Measurements from ENCODE around the gene KCNJ9.

Gene KCNJ9

GRCh38 chr1:160077486-160077885 is 3.9 kb upstream of the KCNJ9 start:
- H3K36me3 Mint-ChIP-seq = no peaks in the 10 kb centered on the region
- H3K9me3 Mint-ChIP-seq (ENCODE audit: low read depth) = no peaks in the 10 kb centered on the region
- H3K4me1 Mint-ChIP-seq (ENCODE audit: low read depth) = peaks cover 1% of the 10 kb centered on the region
- no peak overlapping the region for H3K4me3 Mint-ChIP-seq
- no peak overlapping the region for H3K27ac Mint-ChIP-seq
- peaks cover 50% of the 10 kb centered on the region for H3K27me3 Mint-ChIP-seq

- Mint-ChIP-seq H3K4me1 (ENCODE audit: low read depth) (peaks cover 1% of the 10 kb centered on the region), H3K27ac (no peak overlapping the region), H3K36me3 (no peaks in the 10 kb centered on the region), H3K4me3 (no peak overlapping the region), H3K27me3 (peaks cover 45% of the 10 kb centered on the region), H3K9me3 (ENCODE audit: low read depth) (no peaks in the 10 kb centered on the region)
Measured at GRCh38 chr1:160078512-160079195, 2.7 kb upstream of the KCNJ9 start.

DNA sequence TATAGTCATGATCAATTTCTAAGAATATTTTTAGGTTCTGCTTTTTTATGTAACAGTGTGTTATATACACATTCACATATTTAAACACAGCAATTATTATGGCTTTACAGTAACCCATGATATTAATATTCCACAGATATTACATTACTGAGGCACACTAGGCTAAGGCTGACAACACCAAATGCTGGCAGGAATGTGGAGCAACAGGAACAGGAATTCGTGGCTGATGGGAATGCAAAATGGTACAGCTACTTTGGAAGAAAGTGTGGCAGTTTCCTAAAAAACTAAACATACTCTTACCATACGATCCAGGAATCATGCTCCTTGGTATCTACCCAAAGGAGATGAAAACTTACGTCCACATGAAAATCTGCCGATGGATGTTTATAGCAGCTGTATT is 1.9 kb upstream of the KCNJ9 start:
- H3K4me3 Mint-ChIP-seq = no peak overlapping the region
- H3K9me3 Mint-ChIP-seq (ENCODE audit: low read depth) = no peaks in the 10 kb centered on the region
- peaks cover 6% of the 10 kb centered on the region for H3K4me1 Mint-ChIP-seq (ENCODE audit: low read depth)
- no peak overlapping the region for H3K27ac Mint-ChIP-seq
- peaks cover 45% of the 10 kb centered on the region for H3K27me3 Mint-ChIP-seq
- no peaks in the 10 kb centered on the region for H3K36me3 Mint-ChIP-seq

- Mint-ChIP-seq H3K9me3 (ENCODE audit: low read depth) (no peaks in the 10 kb centered on the region), H3K27me3 (peaks cover 41% of the 10 kb centered on the region), H3K36me3 (no peaks in the 10 kb centered on the region), H3K4me3 (no peak overlapping the region), H3K27ac (no peak overlapping the region), H3K4me1 (ENCODE audit: low read depth) (peaks cover 11% of the 10 kb centered on the region)
Measured at GRCh38 chr1:160080381-160081100, 797 bp upstream of the KCNJ9 start.

- H3K4me3 Mint-ChIP-seq = no peak overlapping the region
- H3K4me1 Mint-ChIP-seq (ENCODE audit: low read depth) = peaks cover 15% of the 10 kb centered on the region
- no peaks in the 10 kb centered on the region for H3K9me3 Mint-ChIP-seq (ENCODE audit: low read depth)
- peaks cover 32% of the 10 kb centered on the region for H3K27me3 Mint-ChIP-seq
- no peak overlapping the region for H3K27ac Mint-ChIP-seq
- no peaks in the 10 kb centered on the region for H3K36me3 Mint-ChIP-seq
Measured at GRCh38 chr1:160082487-160082886, 1.1 kb downstream of the KCNJ9 start.

GRCh38 chr1:160082926-160083325 is 1.6 kb downstream of the KCNJ9 start:
- Mint-ChIP-seq H3K36me3 (no peaks in the 10 kb centered on the region), H3K27ac (no peak overlapping the region), H3K27me3 (peaks cover 30% of the 10 kb centered on the region), H3K4me3 (peak overlapping the region; percentile 51), H3K4me1 (ENCODE audit: low read depth) (peaks cover 15% of the 10 kb centered on the region), H3K9me3 (ENCODE audit: low read depth) (no peaks in the 10 kb centered on the region)

- peaks cover 23% of the 10 kb centered on the region for H3K27me3 Mint-ChIP-seq
- peaks cover 15% of the 10 kb centered on the region for H3K4me1 Mint-ChIP-seq (ENCODE audit: low read depth)
- no peak overlapping the region for H3K27ac Mint-ChIP-seq
- no peaks in the 10 kb centered on the region for H3K36me3 Mint-ChIP-seq
- peak overlapping the region; percentile 66 for H3K4me3 Mint-ChIP-seq
- H3K9me3 Mint-ChIP-seq (ENCODE audit: low read depth) = no peaks in the 10 kb centered on the region
Measured at GRCh38 chr1:160083968-160084770, 2.8 kb downstream of the KCNJ9 start.

GRCh38 chr1:160084771-160085321 is 3.5 kb downstream of the KCNJ9 start:
- Mint-ChIP-seq H3K36me3 (no peaks in the 10 kb centered on the region), H3K27me3 (peaks cover 19% of the 10 kb centered on the region), H3K4me3 (no peak overlapping the region), H3K27ac (no peak overlapping the region), H3K9me3 (ENCODE audit: low read depth) (no peaks in the 10 kb centered on the region), H3K4me1 (ENCODE audit: low read depth) (peaks cover 14% of the 10 kb centered on the region)

DNA sequence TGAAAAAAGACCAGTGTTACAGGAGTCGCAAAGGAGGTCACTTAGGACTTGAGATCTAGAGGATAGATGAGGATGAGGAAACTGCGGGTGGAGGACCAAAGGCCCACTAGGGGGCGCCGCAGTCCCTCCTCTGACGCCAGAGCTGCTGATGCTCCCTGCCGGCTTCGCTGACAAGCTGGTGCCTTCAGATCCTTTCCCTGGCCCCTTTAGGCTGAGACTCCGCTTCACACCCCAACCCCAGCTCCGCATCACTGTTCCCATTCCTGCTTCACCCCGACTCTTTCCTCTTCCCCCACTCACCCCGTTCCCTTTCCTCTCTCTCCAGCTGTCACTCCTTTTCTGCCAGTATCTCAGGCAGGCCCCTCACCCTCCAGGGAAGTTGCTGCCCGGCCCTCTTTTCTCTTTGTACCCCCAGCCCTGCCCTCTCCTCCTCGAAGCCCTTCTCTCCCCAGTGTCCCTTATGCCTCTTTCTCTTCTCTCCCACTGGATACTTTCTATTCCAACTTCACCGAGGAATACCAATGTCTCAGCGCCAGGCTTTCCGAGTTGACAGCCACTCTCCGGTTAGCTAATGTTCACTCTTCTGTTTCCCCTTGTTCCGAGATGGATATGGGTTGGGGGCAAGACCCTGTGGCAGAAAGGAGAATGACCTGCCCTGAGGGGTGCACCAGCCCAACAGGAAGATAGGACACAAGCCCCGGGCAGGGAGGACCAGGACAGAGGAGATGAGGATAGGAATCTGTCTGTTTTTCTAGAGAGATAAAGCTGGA is 4.5 kb downstream of the KCNJ9 start:
- Mint-ChIP-seq H3K36me3 (no peaks in the 10 kb centered on the region), H3K4me1 (ENCODE audit: low read depth) (peaks cover 16% of the 10 kb centered on the region), H3K4me3 (peak overlapping the region; percentile 17), H3K9me3 (ENCODE audit: low read depth) (no peaks in the 10 kb centered on the region), H3K27me3 (peaks cover 9% of the 10 kb centered on the region), H3K27ac (peak overlapping the region; percentile 41)

GRCh38 chr1:160086456-160086892 is 5.1 kb downstream of the KCNJ9 start:
- H3K4me1 Mint-ChIP-seq (ENCODE audit: low read depth) = peaks cover 16% of the 10 kb centered on the region
- no peaks in the 10 kb centered on the region for H3K9me3 Mint-ChIP-seq (ENCODE audit: low read depth)
- no peak overlapping the region for H3K4me3 Mint-ChIP-seq
- H3K27ac Mint-ChIP-seq = no peak overlapping the region
- peaks cover 4% of the 10 kb centered on the region for H3K27me3 Mint-ChIP-seq
- no peaks in the 10 kb centered on the region for H3K36me3 Mint-ChIP-seq

GRCh38 chr1:160087118-160087662 is 5.9 kb downstream of the KCNJ9 start:
- Mint-ChIP-seq H3K27ac (no peak overlapping the region), H3K4me3 (no peak overlapping the region), H3K9me3 (ENCODE audit: low read depth) (no peaks in the 10 kb centered on the region), H3K36me3 (no peaks in the 10 kb centered on the region), H3K27me3 (no peaks in the 10 kb centered on the region), H3K4me1 (ENCODE audit: low read depth) (peaks cover 18% of the 10 kb centered on the region)

DNA sequence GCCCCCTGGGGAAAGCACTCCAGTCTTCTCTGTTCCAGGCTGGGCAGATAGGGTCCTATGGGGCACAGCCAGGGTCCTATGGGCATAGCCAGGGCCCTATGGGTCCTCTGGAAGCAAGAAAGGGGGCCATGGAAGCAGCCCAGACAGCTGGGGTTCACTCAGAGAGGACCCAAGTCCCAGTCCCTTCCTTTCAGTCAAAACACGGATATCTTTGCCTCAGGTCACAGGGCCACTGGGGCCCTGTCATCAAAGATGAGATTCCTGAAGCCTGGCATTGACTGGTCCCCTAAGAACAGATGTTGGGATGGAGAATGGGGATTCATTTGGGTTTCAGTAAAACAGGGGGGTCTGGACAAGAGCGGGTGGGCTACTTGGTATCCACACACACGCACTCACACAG is 8.5 kb downstream of the KCNJ9 start:
- Mint-ChIP-seq H3K9me3 (ENCODE audit: low read depth) (no peaks in the 10 kb centered on the region), H3K4me3 (no peak overlapping the region), H3K4me1 (ENCODE audit: low read depth) (peaks cover 26% of the 10 kb centered on the region), H3K36me3 (no peaks in the 10 kb centered on the region), H3K27me3 (no peaks in the 10 kb centered on the region), H3K27ac (no peak overlapping the region)

DNA sequence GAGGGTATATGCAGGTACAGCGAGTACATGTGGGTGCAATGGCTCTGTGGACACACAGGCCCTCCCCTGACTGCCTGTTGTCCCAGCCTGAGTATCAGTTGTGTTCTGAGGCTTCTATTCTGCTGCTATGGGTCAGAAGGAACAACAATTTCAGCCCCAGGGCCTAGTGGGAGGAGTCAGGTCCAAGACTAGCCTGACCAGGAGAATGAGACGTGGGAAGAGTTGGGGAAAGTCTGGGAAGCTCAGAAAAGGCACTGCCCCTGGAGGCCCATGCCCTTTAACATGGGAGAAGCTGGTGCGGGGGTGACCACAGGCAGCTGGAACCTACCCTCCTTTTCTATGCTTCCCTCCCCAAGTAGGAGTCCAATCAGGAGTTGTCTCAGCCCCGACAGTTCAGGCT is 9.4 kb downstream of the KCNJ9 start:
- Mint-ChIP-seq H3K4me1 (ENCODE audit: low read depth) (peaks cover 22% of the 10 kb centered on the region), H3K27ac (peak overlapping the region; percentile 46), H3K9me3 (ENCODE audit: low read depth) (no peaks in the 10 kb centered on the region), H3K27me3 (no peaks in the 10 kb centered on the region), H3K4me3 (no peak overlapping the region), H3K36me3 (no peaks in the 10 kb centered on the region)

GRCh38 chr1:160091666-160092223 is 10.4 kb downstream of the KCNJ9 start:
- H3K27ac Mint-ChIP-seq = no peak overlapping the region
- H3K36me3 Mint-ChIP-seq = no peaks in the 10 kb centered on the region
- H3K9me3 Mint-ChIP-seq (ENCODE audit: low read depth) = no peaks in the 10 kb centered on the region
- H3K4me1 Mint-ChIP-seq (ENCODE audit: low read depth) = peaks cover 31% of the 10 kb centered on the region
- H3K4me3 Mint-ChIP-seq = no peak overlapping the region
- H3K27me3 Mint-ChIP-seq = no peaks in the 10 kb centered on the region

Data from activated naive CD8-positive, alpha-beta T cell (primary cell).